ENCODE data around the gene ANKRD13C. TPM values are rescaled to one million over a fixed set of nuclear protein-coding genes. Genes with fewer than 3 reads are reported as not detected.

ANKRD13C gene
- total RNA-seq, 1 donor from 2014 or later = 30.2 TPM

DNA sequence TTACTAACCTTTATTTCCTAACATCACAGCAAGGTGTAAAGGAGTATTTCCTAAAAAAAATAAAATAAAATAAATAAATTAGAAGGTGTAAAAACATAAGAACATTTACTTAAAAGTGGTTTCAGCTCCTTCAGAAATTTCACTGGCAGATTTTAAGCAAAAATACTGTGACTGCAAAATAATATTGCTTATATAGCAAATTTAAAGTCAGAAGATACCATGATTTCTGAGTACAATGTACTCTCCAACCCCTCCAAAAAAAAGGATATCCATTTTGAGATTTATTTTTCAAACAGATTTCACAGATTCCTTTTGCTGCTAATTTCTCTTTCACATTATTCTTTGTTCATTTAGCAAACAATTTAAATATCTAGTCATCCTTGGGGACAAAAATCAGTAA, 18.5 kb downstream of the ANKRD13C start:
- Histone ChIP-seq H3K9me3 (no peaks in the 10 kb centered on the region), H3K4me3 (no peak overlapping the region), H3K27me3 (no peaks in the 10 kb centered on the region), H3K4me1 (no peaks in the 10 kb centered on the region), H3K27ac (no peak overlapping the region), H3K36me3 (peaks cover 5 to 10% of the 10 kb centered on the region in 2 donors)
- TF ChIP-seq CTCF (IDR thresholded peaks at IDR 0.05) = no peak
- intact Hi-C loops (cut with DNase I) = no loop called here
- no peak for DNase-seq (ENCODE audit: low spot score in 2 of 2)

DNA sequence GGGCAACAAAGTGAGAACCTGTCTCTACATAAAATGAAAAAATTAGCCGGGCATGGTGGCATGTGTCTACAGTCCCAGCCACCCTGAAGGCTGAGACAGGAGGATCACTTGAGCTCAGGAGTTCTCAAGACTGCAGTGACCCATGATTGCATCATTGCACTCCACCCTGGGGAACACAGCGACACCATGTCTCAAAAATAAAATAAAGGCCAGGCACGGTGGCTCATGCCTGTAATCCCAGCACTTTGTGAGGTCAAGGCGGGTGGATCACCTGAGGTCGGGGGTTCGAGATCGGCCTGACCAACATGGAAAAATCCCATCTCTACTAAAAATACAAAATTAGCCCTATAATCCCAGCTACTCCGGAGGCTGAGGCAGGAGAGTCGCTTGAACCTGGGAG, 20.1 kb downstream of the ANKRD13C start:
- no peaks in the 10 kb centered on the region for H3K9me3 ChIP-seq
- H3K4me1 ChIP-seq = no peaks in the 10 kb centered on the region
- no peak for TF ChIP-seq CTCF (IDR thresholded peaks at IDR 0.05)
- intact Hi-C loops (cut with DNase I) = no loop called here
- H3K4me3 ChIP-seq = no peak overlapping the region
- no peaks in the 10 kb centered on the region for H3K27me3 ChIP-seq
- H3K27ac ChIP-seq = no peak overlapping the region
- DNase-seq (ENCODE audit: low spot score in 2 of 2) = no peak
- H3K36me3 ChIP-seq = peaks cover 5 to 10% of the 10 kb centered on the region in 2 donors

DNA sequence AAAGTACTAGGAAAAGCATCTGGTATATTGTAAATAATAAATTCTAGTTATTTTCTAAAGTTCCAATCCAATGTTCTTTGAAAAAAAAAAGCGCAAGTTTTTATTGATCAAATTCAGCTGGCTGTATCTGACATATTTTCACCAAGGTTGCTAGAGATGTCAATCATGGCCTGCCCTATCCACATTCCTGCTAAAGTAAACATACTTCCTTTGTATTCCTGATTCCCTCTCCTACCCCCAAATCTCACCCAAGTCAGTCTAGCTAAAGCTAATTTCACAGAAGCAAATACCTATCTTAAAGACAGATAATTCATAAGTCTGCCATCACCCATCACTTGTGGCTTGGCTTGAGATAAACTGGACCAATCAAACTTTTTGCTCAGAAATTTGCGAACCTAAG, 21.3 kb downstream of the ANKRD13C start:
- Histone ChIP-seq H3K4me3 (no peak overlapping the region), H3K36me3 (peaks cover 3 to 5% of the 10 kb centered on the region in 2 donors), H3K9me3 (no peaks in the 10 kb centered on the region), H3K4me1 (no peaks in the 10 kb centered on the region), H3K27ac (peak overlapping the region in 1 of 2 donors; percentile 19), H3K27me3 (no peaks in the 10 kb centered on the region)
- TF ChIP-seq CTCF (IDR thresholded peaks at IDR 0.05) = no peak
- intact Hi-C loops (cut with DNase I) = no loop called here
- no peak for DNase-seq (ENCODE audit: low spot score in 2 of 2)

GRCh38 chr1:70331962-70332361, 22.6 kb downstream of the ANKRD13C start:
- no peak for TF ChIP-seq CTCF (IDR thresholded peaks at IDR 0.05)
- H3K27me3 ChIP-seq = no peaks in the 10 kb centered on the region

DNA sequence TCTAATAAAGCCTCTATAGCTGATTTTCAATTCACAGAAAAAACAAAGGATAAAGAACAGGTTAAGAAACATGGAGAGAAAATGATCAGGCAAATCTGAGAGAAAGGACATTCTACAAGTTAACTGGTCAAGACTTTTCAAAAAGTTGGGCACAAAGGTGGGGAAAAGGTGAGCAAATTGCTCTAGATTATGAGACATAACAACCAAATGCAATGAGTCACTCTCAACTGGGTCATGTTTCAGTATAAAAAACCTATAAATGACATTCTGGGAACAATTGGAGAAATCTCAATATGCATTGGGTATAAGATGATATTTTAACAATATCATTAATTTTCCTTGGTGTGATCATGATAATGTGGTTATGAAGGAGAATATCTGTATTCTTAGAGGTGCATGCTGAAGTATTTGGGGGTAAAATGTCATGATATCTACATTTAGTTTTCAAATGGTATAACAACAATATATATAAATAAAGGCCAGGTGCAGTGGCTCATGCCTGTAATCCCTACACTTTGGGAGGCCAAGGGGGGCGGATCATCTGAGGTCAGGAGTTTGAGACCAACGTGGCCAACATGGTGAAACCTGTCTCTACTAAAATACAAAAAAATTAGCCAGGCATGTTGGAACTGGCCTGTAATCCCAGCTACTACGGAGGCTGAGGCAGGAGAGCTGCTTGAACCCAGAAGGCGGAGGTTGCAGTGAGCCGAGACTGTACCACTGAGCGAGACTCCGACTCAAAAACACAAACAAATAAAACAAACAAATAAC, 27.0 kb downstream of the ANKRD13C start:
- intact Hi-C loops (cut with DNase I) = no loop called here
- no peak for TF ChIP-seq CTCF (IDR thresholded peaks at IDR 0.05)

More at GRCh38 chr1:70331962-70332361, 22.6 kb downstream of the ANKRD13C start:
- intact Hi-C loops (cut with DNase I) = no loop called here
- H3K4me1 ChIP-seq = no peaks in the 10 kb centered on the region
- H3K36me3 ChIP-seq = peaks cover 0 to 5% of the 10 kb centered on the region in 2 donors
- no peak overlapping the region for H3K4me3 ChIP-seq
- DNase-seq (ENCODE audit: low spot score in 2 of 2) = no peak
- no peak overlapping the region for H3K27ac ChIP-seq
- no peaks in the 10 kb centered on the region for H3K9me3 ChIP-seq

More for the DNA sequence above, 27.0 kb downstream of the ANKRD13C start:
- H3K9me3 ChIP-seq = no peaks in the 10 kb centered on the region
- no peak for DNase-seq (ENCODE audit: low spot score in 2 of 2)
- no peak overlapping the region for H3K4me3 ChIP-seq
- no peak overlapping the region for H3K27ac ChIP-seq
- H3K4me1 ChIP-seq = no peaks in the 10 kb centered on the region
- peaks cover 6 to 8% of the 10 kb centered on the region in 2 donors for H3K36me3 ChIP-seq
- no peaks in the 10 kb centered on the region for H3K27me3 ChIP-seq
